Endothelial cell of umbilical vein (primary cell): ENCODE data around the gene ZNF385C. TPM values are rescaled to one million over a fixed set of nuclear protein-coding genes. Genes with fewer than 3 reads are reported as not detected.

Experiments
- BruUV-seq: library from RNA; stranded (reverse); fragments of 400-500 nt; replicated peaks from 2 replicates; lab custom pipeline; 2021; lab: Mats Ljungman, UMichigan
- CTCF ChIA-PET: fragments of 300-600, 350-600 bp; sonication (Branson Sonifier 250); formaldehyde crosslinking; loops from one replicate; lab custom pipeline; 2021; ENCODE audit warnings: antibody characterized with exemption, inconsistent platforms; lab: Charles Lee
- POLR2A ChIA-PET: fragments of 300-600, 350-600 bp; sonication (Branson Sonifier 250); formaldehyde crosslinking; loops from one replicate; lab custom pipeline; 2021; ENCODE audit warnings: antibody characterized with exemption, inconsistent platforms; lab: Charles Lee
- DNase-seq: peaks from one replicate; pipeline ENCODE4 v3.0.0-alpha.2; 2011; ENCODE audit warnings: low read depth, low spot score
- FAIRE-seq: peaks from 2 replicates; lab custom pipeline; 2011; peaks lifted over from hg19 to GRCh38; lab: Jason Lieb, UNC
- H2AFZ ChIP-seq: 2 replicates; pipeline ENCODE4 v1.6.0; 2012; ENCODE audit warnings: low read depth, low read length, control low read depth, inconsistent platforms
- H3K27ac ChIP-seq: 2 replicates; pipeline ENCODE4 v1.5.1; 2011; ENCODE audit warnings: low read depth, mild to moderate bottlenecking, control low read depth, low read length, moderate library complexity; ENCODE audit not compliant: insufficient read depth
- H3K27me3 ChIP-seq, 2 experiments: 2 replicates each; pipeline versions ENCODE4 v1.6.0 to v1.6.1; 2011; ENCODE audit warnings: low read length in 2 of 2, mixed read lengths in 1 of 2; ENCODE audit not compliant: control insufficient read depth in 2 of 2, insufficient read depth in 2 of 2
- H3K36me3 ChIP-seq, 2 experiments: 2 replicates in 1 of 2; 3 replicates in 1 of 2; pipeline ENCODE4 v1.5.1; 2011; ENCODE audit warnings: low read length in 2 of 2, mild to moderate bottlenecking in 1 of 2, moderate library complexity in 1 of 2; ENCODE audit not compliant: control insufficient read depth in 2 of 2, insufficient read depth in 2 of 2; ENCODE audit errors: extremely low read depth in 1 of 2
- H3K4me1 ChIP-seq: 3 replicates; pipeline ENCODE4 v1.5.1; 2011; ENCODE audit warnings: mild to moderate bottlenecking, low read length; ENCODE audit not compliant: control insufficient read depth, insufficient read depth; ENCODE audit errors: extremely low read depth
- H3K4me2 ChIP-seq: 2 replicates; pipeline ENCODE4 v1.6.1; 2011; ENCODE audit warnings: low read length, control low read depth, mixed read lengths; ENCODE audit not compliant: insufficient read depth
- H3K4me3 ChIP-seq, 3 experiments: fragments of 200-600 bp in 1 of 3; sonication (generic), shearing (Covaris generic) in 1 of 3; replicated peaks in 1 of 3; 2 replicates each; pipeline ENCODE4 v1.5.1; 2011 to 2016; ENCODE audit warnings: control low read depth in 3 of 3, low read length in 3 of 3, mild to moderate bottlenecking in 2 of 3, inconsistent platforms in 1 of 3, low read depth in 1 of 3, moderate library complexity in 1 of 3; ENCODE audit not compliant: insufficient read depth in 1 of 3
- H3K79me2 ChIP-seq: 2 replicates; pipeline ENCODE4 v1.6.0; 2012; ENCODE audit warnings: low read length, inconsistent platforms; ENCODE audit not compliant: control insufficient read depth, insufficient read depth
- H3K9ac ChIP-seq: replicated peaks from 2 replicates; pipeline ENCODE3; 2011; ENCODE audit warnings: low read length, control low read depth; ENCODE audit not compliant: insufficient read depth; ENCODE audit errors: extremely low read depth
- H3K9me1 ChIP-seq: replicated peaks from 3 replicates; pipeline ENCODE4 v1.6.0; 2011; ENCODE audit warnings: mild to moderate bottlenecking, low read length; ENCODE audit not compliant: control insufficient read depth, insufficient read depth; ENCODE audit errors: extremely low read depth
- H3K9me3 ChIP-seq: replicated peaks from 2 replicates; pipeline ENCODE4 v1.5.1; 2012; ENCODE audit warnings: low read length, inconsistent platforms; ENCODE audit not compliant: control insufficient read depth, insufficient read depth
- H4K20me1 ChIP-seq: replicated peaks from 2 replicates; pipeline ENCODE3; 2011; ENCODE audit warnings: mild to moderate bottlenecking, low read length; ENCODE audit not compliant: control insufficient read depth, insufficient read depth; ENCODE audit errors: extremely low read depth
- CTCF ChIP-seq, 2 donors: IDR thresholded peaks; 1 replicate in 1 of 2; 2 replicates in 1 of 2; pipeline ENCODE4 v1.5.1; 2011; ENCODE audit warnings: low read length in 2 of 2, mild to moderate bottlenecking in 2 of 2, moderate library complexity in 2 of 2, control low read depth in 1 of 2, inconsistent platforms in 1 of 2, low read depth in 1 of 2; ENCODE audit not compliant: insufficient read depth in 1 of 2; ENCODE audit errors: extremely low read depth in 1 of 2
- EZH2 ChIP-seq: IDR thresholded peaks from 2 replicates; pipeline ENCODE4 v1.6.1; 2012; ENCODE audit warnings: borderline replicate concordance, low read depth, mild to moderate bottlenecking, moderate library complexity, low read length, inconsistent platforms; ENCODE audit not compliant: severe bottlenecking
- FOS ChIP-seq: IDR thresholded peaks from 2 replicates; pipeline ENCODE4 v1.6.1; 2011; ENCODE audit warnings: mild to moderate bottlenecking, low read length, moderate library complexity, borderline replicate concordance; ENCODE audit not compliant: insufficient read depth
- GATA2 ChIP-seq: IDR thresholded peaks from 2 replicates; pipeline ENCODE4 v1.7.0; 2011; ENCODE audit warnings: low read depth, mild to moderate bottlenecking, moderate library complexity, mixed read lengths, low read length; ENCODE audit not compliant: insufficient read length, insufficient read depth
- JUN ChIP-seq: IDR thresholded peaks from 2 replicates; pipeline ENCODE4 v1.6.1; 2011; ENCODE audit warnings: borderline replicate concordance, low read depth; ENCODE audit not compliant: insufficient read length, insufficient read depth
- MAX ChIP-seq: IDR thresholded peaks from 2 replicates; pipeline ENCODE4 v1.6.1; 2011; ENCODE audit not compliant: insufficient read depth, insufficient read length
- MYC ChIP-seq: IDR thresholded peaks from one replicate; pipeline ENCODE4 v1.6.1; 2011; ENCODE audit warnings: mild to moderate bottlenecking, low read depth, low read length
- POLR2A ChIP-seq: IDR thresholded peaks from 2 replicates; pipeline ENCODE4 v1.6.1; 2012; ENCODE audit warnings: low read depth, mild to moderate bottlenecking, control low read depth, low read length
- POLR2AphosphoS5 ChIP-seq: IDR thresholded peaks from 2 replicates; pipeline ENCODE4 v1.6.1; 2012; ENCODE audit warnings: low read depth, mild to moderate bottlenecking, control low read depth, low read length, moderate library complexity; ENCODE audit not compliant: insufficient read depth
- dilution Hi-C: fragments of 300-500 bp; cut with MboI; formaldehyde crosslinking; loops from one replicate; pipeline ENCODE4 v1.15.0; 2019; ENCODE audit warnings: low sequenced_read_pairs; ENCODE audit not compliant: extremely low pct_ligation_motif_present
- intact Hi-C: fragments of 100-400 bp; cut with micrococcal nuclease; formaldehyde crosslinking; loops from one replicate; pipeline ENCODE4 v1.10.0; 2022
- polyA plus RNA-seq, 4 experiments: library from polyadenylated mRNA; depleted of rRNA in 3 of 4; stranded (reverse) in 3 of 4; unstranded in 1 of 4; fragments of >200 nt; gene quantifications; 2 replicates each; pipeline versions ENCODE4 v1.2.1 to v1.2.3, GENCODE V29; 2011 to 2012; ENCODE audit warnings: missing spikeins in 1 of 4
- total RNA-seq: library from RNA; stranded (reverse); gene quantifications from 2 replicates; pipeline ENCODE4 v1.2.3, GENCODE V29; 2021

The ZNF385C gene
- total and polyA plus RNA-seq, 2 donors (not counting 3 experiments of a cell fraction or from before 2014, with no cell fraction given): 0.07 TPM; not detected in 1

GRCh38 chr17:42090964-42091790 is 7.1 kb downstream of the ZNF385C start:
- intact Hi-C loops (no loop called here), dilution Hi-C loops (no loop called here)
- Histone ChIP-seq H3K9ac (no peak overlapping the region), H4K20me1 (no peaks in the 10 kb centered on the region), H3K9me3 (no peaks in the 10 kb centered on the region), H2AFZ (no peak overlapping the region), H3K4me3 (no peak overlapping the region), H3K27ac (no peak overlapping the region), H3K9me1 (no peaks in the 10 kb centered on the region), H3K4me2 (no peak overlapping the region), H3K79me2 (no peaks in the 10 kb centered on the region), H3K36me3 (no peaks in the 10 kb centered on the region), H3K27me3 (peaks cover 13% of the 10 kb centered on the region in 2 experiments), H3K4me1 (no peaks in the 10 kb centered on the region)
- TF ChIP-seq MAX: no peak
- TF ChIP-seq POLR2A: no peak
- TF ChIP-seq CTCF (IDR thresholded peaks at IDR 0.05; ENCODE audit: extremely low read depth in 1 of 2, insufficient read depth in 1 of 2, low read depth in 1 of 2, low read length in 2 of 2): no peak
- DNase-seq: no peak
- CTCF ChIA-PET: interaction anchor here (0.8 to 4.0 kb wide), 5 partner anchors 10 to 25 kb away, joined by 3 to 29 read pairs (median 5); no protein-coding TSS in a partner anchor
- FAIRE-seq: no peak
- BruUV-seq: no TSS peak
- POLR2A ChIA-PET: interaction anchor here (0.5 to 0.6 kb wide), 2 partner anchors 191 to 1778 kb away, joined by 3 to 5 read pairs; no protein-coding TSS in a partner anchor

- no peak overlapping the region for H2AFZ ChIP-seq
- no peaks in the 10 kb centered on the region for H4K20me1 ChIP-seq
- no peak for DNase-seq
- no peaks in the 10 kb centered on the region for H3K9me3 ChIP-seq
- no peak overlapping the region for H3K4me3 ChIP-seq
- H3K36me3 ChIP-seq: no peaks in the 10 kb centered on the region
- no peaks in the 10 kb centered on the region for H3K9me1 ChIP-seq
- ChIA-PET POLR2A (no interaction called here), CTCF (interaction anchor here (1.1 to 3.5 kb wide), 2 partner anchors 12 to 69 kb away, joined by 3 to 13 read pairs; partner anchors contain the start of gene NKIRAS2)
- no peak for FAIRE-seq
- H3K4me2 ChIP-seq: no peak overlapping the region
- no peak overlapping the region for H3K9ac ChIP-seq
- dilution Hi-C loops: no loop called here
- TF ChIP-seq GATA2 (no peak), CTCF (IDR thresholded peaks at IDR 0.05; ENCODE audit: extremely low read depth in 1 of 2, insufficient read depth in 1 of 2, low read depth in 1 of 2, low read length in 2 of 2) (no peak), EZH2 (no peak), MAX (no peak), FOS (no peak), MYC (no peak), POLR2A (no peak), POLR2AphosphoS5 (no peak), JUN (no peak)
- H3K4me1 ChIP-seq: no peaks in the 10 kb centered on the region
- no TSS peak for BruUV-seq
- peaks cover 11 to 13% of the 10 kb centered on the region in 2 experiments for H3K27me3 ChIP-seq
- no peaks in the 10 kb centered on the region for H3K79me2 ChIP-seq
- H3K27ac ChIP-seq: no peak overlapping the region
- intact Hi-C loops: no loop called here
Measured at GRCh38 chr17:42088736-42089135, 9.5 kb downstream of the ZNF385C start.
